Activated CD4-positive, alpha-beta T cell treated with anti-CD3 and anti-CD28 coated beads for 24 hours (primary cell): ENCODE measurements around the gene PRRT1.
"Not testable (repeated sequence)": the region's sequence is repeated elsewhere in the genome, so short reads cannot be mapped to it uniquely, and the experiment has no call there.

Experiments
- DNase-seq, 2 donors: peaks; one replicate each; pipeline ENCODE4 v3.0.0-alpha.2; 2020; ENCODE audit warnings: low read depth in 2 of 2

Gene PRRT1

DNA sequence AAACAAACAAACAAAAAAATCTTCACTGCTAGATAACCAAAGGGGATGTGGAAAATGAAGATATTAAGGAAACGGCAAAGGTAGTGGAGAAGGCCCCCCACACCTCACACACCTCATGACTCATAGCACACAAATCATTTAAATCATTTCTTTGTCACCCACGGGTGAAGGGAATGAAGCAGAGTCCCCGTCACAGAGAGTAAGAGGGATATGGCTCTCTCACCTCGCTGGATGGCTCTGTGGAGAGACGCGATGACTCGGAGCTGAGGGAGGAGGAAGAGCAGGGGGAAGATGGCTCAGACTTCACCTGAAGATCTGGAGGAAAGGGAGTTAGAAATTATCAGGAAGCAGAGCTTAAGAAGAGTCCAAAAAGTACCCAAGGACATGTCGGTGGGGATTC, 24.9 kb downstream of the PRRT1 start:
- DNase-seq, result no peak

DNA sequence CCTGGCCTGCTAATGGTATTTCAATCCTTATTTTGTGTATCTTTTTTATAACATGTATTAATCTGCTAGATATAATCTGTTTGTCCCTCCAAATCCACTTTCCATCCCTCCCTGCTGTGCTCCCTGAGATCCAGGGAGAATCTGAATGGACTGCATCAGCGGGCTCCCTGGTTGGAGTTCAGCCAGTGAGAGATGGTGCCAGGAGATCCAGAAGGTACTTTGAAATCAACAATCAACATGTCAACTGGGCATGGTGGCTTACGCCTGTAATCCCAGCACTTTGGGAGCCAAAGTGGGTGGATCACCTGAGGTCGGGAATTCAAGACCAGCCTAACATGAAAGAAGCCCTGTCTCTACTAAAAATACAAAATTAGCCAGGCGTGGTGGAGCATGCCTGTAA, 28.1 kb downstream of the PRRT1 start:
- no peak for DNase-seq

DNA sequence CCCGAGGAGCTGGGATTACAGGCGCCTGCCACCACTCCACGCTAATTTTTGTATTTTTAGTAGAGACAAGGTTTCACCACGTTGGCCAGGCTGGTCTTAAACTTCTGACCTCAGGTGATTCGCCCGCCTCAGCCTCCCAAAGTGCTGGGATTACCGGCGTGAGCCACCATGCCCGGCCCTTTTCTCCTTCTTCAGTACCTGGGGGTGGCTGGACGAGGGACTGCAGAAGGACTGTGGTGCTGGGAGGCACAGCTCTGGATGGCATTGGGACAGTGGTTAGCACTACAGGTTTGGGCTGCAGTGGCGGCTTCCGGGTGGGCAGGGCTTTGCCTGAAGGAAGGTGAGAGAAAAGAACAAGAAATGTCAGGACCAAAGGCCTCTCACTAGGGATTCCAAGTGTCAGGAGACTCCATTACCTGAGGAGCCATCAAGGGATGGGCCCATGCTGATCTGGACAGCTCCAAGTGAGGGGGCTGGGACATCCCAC, 31.1 kb downstream of the PRRT1 start:
- no peak for DNase-seq

DNA sequence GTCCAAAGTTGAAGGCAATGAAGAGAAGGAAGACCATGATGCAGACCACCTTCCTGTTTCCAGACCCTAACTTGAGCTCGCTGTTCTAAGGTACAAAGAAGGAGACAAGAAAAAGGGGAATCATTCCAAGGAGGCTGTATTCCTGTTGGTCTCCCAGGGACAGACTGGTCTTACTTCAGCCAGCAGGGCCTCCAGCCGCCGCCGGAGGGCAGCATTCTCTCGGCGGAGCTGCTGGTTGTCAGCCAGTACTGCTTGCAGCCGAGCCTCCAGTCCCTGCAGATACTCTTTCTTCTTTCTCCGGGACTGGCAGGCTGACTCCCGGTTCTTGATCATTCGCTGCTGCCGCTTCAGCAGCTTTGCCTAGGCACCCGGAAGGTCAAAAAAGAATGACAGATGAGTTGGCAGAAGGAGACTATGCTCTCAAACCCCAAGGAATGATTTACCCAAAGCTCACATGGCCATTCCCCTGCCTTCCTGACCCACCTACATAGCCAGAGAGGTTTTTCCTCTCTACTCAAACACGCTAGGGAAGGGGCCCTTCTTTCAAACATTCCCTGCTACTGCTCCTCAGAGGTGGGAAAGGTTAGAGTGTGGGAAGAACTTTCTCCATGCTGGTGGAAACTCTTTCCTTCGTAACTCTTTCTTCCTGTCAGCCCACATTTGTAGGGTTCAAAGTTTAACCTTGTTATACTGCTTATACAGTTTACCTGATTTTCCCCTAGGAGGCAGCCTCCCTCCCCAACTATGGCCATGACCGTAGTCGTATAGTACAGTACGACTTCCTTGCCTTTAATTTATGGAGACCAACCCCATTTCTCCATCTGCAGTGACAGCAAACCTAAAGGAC, 32.7 kb downstream of the PRRT1 start:
- peak; percentile 44 to 65 for DNase-seq

DNA sequence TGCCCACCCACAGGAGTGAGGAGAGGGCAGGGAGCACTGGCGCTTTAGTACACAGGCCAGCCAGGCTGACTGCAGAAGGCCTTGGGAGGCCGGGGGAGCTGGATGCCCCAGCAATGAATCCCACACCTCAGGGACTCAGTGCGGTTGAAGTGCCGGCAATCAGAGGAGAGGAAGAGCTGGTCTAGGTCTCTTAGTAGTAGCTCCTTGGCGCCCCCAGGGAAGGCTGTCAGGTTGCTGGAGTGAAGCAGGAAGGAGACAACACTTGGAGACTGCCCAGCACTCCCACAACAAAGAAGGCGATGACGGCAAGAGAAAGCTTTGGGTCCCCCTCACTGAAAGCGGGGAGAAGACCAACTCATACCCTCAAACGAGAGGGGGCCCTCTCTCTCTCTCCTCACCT, 34.3 kb downstream of the PRRT1 start:
- DNase-seq, result no peak

DNA sequence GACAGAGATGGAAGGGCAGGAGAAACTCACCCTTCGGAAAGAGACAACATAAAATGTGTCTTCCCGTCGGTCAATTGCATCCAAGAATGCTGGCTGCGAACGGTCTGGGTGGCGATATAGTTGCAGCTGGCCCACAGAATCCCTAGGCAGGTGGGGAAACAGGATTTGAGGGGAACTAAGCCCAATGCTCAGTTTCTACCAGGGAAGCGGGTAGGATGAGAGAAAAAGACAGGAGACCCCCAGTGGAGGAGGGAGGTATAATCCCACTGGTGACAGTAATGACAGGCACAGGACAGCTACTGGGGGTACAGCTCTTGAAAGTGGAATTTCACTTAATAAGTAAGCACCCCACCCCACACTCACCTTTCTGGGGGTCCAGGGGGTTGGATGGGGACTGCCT, 35.1 kb downstream of the PRRT1 start:
- no peak for DNase-seq

DNA sequence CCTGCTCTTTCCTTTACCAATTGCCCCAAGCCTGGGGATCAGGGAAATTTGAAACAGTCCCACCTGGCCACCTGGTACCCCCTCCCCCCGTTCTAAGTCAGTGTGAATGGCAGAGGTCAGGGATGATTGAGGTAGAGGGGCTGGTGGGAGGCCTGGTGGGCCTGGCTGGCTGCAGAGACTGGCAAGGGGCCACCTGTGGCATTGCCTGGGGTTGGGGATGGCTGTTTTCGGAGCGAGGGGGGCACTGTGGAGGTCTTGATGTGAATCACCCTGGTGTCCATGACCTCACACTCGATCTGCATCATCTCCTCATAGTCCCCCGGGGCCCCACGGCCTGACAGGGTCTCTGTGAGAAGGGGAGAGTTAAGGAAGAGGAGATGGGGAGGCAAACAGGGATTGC, 36.1 kb downstream of the PRRT1 start:
- DNase-seq, result no peak

DNA sequence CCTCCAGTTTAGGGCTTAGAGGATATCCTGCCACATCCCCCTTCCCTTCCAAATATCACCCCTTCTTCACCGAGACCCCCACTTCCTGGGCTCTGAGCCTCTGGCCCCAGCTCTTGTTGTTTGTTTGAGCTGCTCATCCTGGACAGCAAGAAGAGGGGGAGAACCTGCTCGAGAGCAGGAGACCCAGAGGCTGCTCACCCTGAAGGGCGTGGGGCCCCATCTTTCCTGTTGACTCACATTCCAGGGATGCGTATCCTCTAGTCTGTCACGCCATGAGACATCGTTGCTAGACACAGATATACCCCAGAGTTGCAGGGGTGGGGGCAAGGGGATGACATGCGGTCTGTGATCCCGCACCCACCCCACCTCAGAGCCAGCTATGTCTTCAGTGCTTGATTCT, 36.9 kb downstream of the PRRT1 start:
- no peak for DNase-seq

DNA sequence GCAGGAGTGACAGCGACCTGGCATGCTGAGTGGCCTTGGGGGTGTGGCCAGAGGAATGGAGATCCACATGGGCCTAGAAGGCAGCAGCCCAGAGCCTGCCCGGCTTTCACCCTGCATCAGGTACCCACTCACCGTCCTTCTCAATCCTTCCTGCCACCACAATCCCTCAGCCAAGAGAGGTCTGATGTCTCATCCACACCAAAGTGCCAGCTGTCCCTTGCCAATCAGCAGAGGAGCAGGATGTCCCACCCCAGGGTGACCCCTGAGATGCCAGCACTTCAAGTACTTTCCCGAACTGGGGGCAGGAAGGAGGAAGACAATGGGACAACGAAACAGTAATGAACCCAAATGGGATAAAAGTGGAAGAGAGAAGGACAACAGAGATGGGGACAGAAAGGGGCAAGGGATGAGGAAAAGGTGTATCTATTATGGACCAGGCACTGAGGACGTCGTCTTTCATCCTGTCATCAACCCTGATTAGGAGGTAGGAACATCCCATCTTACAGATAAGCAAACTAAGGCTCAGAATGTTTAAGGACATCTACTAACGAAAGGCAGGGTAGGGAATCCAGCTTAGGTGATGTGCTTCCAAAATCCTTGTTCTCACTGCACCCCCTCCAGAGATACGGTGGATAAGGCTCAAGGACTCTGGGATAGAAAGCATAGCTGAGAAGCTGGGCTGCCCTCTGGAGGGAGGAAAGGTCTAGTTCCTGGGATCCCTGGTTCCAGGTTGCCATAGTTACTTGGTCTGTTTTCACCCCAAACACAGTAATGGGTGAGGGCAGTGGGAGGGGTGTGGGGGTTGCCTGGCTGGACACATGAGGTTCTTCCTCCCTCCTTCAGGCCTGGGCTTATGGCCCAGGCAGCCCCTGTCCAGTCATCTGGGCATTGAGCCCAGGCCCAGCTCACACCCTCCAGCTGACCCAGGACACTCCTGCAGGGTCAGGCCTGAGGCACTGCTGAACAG, 38.1 kb downstream of the PRRT1 start:
- no peak for DNase-seq

DNA sequence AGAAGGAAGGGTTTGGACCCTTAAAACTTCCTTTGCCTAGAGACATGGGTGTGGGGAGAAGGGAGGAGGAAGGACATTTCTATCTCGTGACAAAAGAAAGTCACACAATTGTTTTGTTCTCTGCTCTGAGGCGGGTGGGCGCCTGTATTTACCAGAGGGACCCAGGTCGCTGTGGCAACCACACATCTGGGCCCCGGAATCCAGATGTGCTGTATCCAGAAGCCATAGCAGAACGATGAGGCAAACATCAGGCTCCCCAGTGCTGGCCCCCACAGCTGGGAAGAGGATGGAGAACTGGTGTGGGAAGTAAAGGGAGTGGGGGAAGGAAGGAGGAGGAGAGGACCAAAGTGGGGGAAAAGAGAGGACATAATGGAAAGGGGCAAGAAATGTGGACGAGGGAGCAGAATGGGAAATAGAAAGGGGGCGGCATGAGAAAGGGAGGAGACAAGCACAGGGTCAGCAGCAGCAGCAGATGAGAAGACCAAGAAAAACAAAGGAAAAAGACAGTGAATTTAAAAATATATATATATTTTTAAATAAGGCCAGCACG, 39.2 kb downstream of the PRRT1 start:
- DNase-seq, result no peak

DNA sequence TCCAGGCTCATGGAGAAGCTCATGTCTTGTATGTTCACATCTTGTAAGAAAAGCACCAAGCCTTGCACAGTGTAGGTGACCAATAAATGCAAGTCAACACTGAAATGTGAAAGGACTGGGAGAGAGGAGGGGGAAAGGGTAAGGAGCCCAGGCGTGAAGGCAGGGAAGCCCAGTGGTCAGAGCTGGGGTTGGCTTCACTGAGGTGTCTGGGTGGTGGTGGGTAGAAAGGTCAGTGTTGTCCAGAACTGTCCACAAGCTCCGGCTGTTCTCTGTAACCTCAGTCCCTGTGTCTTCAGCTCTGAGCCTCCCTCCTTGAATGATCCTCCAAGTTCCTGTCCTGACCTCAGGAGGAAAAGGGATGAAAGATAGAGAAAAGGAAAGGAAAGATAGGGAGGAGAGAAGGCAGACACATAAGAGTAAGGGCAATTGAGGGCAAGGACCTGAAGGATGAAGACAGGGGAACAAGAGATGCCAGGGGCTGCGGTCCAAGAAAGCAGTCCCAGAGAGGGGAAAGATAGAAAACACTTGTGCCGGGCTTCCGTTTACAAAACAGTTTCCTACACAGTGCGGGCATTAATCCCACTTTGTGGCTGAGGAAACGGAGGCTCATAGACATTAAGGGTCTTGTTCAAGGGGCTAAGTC, 40.2 kb downstream of the PRRT1 start:
- DNase-seq, result no peak

DNA sequence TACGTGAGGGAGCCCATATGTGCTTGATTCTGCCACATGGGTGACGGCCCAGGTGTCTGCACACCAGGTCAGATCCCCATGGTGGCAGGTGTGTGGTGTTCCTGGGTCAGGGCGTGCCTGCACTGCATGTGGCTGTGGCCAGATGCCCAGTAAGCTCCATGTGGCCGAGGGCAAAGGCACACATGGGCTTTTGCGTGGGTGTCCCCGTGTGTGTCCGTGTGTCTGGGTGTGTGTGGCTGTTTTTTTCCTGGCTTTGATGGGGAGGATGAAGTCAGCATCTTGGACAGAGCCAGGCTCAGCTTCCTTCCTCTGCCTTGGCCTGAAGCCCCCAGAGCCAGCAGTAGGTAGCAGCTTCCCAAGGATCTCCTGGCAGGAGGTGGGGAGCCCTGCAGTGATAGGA, 41.1 kb downstream of the PRRT1 start:
- no peak for DNase-seq

DNA sequence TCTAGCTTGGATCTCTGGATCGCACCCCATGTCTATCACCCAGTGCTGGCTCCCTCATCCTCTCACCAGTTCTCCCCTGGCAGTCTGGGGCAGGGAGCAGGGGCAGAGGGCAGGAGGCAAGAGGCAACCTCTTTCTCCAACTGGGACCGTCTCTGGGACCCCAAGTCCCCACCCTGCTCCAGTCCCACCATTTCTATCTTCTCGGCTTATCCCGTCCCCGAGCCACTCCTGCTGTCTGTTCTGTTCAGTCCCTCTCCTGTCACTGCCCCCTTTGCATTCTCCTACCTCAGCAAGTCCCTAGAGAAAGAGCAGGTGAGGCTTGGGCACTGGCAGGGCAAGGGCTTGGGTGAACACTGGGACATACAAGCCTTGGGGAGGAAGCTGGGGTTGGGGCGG, 42.0 kb downstream of the PRRT1 start:
- no peak for DNase-seq

DNA sequence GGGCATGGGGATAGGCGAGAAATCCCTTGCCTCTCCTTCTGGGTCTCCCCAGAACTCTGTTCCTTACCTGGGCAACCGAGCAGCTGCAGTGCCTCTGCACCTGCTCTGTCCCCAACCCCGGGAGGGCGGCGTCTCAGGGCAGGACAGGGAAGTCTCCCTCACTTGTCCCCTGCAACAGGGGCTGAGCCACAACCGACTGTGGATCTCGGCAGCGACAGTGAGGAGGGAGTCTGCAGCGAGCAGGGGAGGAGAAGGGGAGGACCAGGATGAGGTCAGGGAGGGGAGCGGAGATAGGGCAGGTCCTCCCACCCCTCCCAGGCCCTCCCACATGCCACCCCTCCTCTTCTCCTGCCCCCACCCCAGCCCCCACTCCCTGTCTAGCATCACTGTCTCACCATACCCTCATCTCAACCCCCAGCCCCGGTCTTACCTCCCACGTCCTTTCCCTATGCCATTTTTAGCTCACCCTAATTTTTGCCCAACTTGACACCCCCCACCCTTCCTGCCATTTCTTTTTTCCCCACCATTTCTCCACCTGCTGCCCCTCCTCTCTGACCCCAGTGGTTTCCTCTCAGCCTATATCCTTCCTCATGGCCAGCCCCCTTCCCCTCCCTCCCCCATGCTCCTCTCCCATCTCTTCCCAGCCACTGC, 42.5 kb downstream of the PRRT1 start, which contains the start of gene TNXB:
TNXB (minus strand) TSS at position 225 of the 651 bp plus-strand sequence. CDS start 11,140 bp downstream, outside the sequence.
- DNase-seq, result no peak

DNA sequence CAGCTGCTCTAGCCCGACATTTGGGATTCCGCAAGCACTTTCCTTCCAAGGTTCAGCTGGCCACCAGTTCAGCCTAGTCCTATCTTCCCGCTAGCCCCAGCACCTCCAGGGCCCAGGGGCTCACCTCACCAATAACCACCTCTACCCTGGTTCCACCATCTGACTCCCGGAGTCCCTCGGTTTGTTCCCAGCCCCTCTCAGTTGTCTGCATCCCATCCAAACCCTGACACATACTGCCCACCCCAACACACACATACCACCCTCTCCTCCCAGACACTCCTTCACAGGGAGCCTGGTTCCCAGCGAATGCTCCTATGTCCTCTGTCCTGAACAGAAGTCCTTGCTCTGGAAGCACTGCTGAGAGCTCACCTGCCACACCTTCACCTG, 43.0 kb downstream of the PRRT1 start:
- no peak for DNase-seq

DNA sequence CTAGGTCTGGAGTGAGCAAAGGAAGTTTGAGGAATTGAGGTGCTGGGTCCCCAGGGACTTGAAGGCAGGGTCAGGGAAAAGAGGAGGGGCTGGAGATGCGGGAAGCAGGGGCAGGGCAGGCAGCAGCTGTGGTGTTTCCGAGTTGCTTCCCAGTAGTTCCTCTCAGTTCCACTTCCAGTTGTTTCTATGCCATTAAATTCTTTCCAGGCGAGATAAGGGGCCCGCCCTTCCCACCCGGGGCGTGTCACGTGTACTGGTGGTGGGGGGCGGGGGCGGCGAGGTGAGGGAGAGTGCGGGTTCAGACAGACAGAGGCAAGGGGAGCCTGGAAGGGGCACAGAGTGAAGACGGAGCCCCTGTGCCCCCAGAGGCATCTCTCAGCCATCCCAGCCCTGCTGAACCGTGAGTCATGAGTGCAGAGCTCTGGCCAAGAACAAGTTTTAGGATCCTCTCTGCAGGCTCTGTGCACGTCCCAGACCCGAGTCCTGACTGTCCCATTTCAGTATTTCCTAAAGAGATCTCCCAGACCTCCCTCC, 43.6 kb downstream of the PRRT1 start:
- DNase-seq, result no peak

DNA sequence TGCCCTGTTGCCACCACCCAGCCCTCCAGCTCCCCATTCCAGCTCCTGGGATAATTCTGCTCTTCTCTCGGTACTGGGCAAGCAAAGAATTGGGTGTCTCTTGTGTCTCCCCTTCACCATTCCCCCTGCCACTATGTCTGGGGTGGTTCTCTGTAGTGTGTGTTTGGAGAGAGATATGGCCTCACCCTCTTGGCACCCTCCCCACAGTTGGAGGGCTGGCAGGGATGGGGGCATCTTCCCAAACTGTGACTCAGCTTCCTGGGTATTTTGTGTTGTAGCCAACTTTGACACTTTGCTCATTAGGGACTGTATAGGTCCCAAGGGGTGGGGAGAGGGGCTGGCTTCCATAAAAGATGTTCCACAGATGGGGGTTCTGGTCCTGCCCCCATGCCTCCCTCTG, 44.3 kb downstream of the PRRT1 start:
- no peak for DNase-seq

DNA sequence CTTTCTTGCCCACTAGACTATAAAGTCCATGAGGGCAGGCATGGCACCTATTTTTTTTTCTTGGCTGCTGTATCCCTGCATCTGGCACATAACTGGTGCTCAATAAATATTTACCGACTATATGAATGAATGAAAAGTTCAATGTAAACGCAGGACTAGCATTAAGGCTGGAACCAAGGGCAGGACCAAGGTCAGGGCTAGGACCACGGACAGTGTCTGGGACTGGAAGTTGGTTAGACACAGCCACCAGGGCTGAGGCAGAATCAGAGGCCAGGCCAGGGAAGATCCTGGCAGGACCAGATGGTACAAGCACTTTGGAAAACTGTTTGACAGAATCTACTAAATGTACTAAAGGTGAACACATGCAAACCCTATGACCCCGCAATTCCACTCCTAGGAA, 46.3 kb downstream of the PRRT1 start:
- DNase-seq, result no peak

DNA sequence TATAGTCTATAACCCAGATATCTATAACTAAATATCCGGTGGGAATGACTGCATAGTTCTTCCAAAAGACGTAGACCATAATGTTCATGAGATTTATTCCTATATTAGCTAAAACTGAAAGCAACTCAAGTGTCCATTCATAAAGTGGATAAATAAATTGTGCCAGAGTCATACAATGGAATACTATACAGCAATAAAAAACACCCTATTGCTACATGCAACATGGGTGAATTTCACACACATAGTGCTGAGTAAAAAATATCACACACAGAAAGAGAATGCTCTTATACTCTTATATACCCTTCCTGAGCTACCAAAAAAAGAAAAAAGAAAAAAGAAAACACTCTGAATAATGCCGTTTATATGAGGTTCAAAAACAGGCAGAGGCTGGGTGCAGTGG, 49.5 kb downstream of the PRRT1 start:
- no peak for DNase-seq

DNA sequence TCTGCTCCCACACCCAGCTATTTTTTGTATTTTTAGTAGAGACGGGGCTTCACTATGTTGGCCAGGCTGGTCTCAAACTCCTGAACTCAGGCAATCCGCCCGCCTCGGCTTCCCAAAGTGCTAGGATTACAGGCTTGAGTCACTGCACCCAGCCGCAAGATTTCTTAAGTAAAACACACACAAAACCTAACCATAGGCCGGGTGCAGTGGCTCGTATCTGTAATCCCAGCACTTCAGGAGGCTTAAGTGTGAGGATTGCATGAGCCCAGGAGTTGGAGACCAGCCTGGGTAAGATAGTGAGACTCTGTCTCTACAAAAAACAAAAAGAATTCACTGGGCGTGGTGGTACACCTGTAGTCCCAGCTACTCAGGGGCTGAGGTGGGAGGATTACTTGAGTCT, 51.5 kb downstream of the PRRT1 start:
- DNase-seq, result not testable (repeated sequence)
